COLO829 (cell line): ENCODE measurements around the gene OSTN.
"Not testable (repeated sequence)": the region's sequence is repeated elsewhere in the genome, so short reads cannot be mapped to it uniquely, and the experiment has no call there.

ENCODE experiments used
- DNase-seq: peaks from one replicate; pipeline ENCODE4 v3.0.0; 2012; ENCODE audit warnings: low spot score

Gene OSTN, protein sequence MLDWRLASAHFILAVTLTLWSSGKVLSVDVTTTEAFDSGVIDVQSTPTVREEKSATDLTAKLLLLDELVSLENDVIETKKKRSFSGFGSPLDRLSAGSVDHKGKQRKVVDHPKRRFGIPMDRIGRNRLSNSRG

DNA sequence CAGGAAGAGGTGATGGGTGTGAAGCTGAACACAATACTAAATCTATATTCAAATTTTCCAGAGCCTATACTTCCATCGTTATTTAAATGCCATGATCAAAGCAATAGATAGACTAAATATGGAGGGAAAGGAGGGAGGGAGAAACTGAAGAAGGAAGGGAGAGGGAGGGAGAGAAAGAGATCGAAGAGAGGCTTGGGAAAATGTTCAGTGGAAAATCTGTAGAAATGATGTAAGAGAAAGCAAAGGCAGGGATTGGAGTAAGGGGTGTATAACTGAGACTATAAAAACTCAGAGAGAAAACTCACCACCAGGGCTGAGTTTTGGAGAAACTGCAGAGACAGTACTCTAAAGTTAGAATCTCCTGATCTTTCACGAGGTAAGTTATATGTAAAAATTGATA lies at the start of gene OSTN:
TSS of gene OSTN (plus strand) at position 310 of the 400 bp plus-strand sequence. CDS start 13,292 bp downstream, outside the sequence.
- no peak for DNase-seq

DNA sequence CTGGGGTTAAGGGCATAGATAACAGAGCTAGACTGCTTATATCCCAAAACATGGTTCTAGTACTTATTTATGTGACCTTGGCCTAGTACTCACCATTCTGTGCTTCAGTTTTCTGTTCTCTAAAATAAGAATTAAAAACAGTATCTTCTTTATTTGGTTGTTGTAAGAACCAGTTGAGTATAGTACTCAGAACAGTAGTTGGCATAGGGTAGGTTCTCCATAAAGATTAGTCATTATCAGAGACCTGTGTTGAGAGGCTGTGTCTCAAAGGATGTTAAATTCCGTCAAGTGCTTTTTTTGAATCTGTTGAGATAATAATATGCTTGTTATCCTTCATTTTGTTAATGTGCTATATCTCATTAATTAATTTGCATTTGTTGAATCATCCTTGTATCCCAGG lies 47.4 kb upstream of the OSTN start:
- peak; percentile 22 for DNase-seq

DNA sequence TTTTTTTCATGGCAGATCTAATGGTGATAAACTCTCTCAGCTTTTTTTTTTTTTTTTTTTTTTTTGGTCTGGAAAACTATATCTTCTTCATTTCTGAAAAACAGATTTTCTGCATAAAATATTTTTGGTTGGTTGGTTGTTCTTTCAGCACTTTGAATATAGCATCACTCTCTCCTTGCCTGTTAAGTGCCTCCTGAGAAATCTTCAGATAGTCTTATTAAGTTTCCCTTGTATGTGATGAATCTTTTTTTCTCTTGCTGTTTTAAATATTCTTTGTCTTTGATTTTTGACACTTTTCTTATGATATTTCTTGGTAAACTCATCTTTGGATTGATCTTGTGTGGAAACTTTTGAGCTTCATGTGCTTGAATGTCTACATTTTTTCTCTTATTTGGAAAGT lies 44.2 kb upstream of the OSTN start:
- DNase-seq, result no peak

DNA sequence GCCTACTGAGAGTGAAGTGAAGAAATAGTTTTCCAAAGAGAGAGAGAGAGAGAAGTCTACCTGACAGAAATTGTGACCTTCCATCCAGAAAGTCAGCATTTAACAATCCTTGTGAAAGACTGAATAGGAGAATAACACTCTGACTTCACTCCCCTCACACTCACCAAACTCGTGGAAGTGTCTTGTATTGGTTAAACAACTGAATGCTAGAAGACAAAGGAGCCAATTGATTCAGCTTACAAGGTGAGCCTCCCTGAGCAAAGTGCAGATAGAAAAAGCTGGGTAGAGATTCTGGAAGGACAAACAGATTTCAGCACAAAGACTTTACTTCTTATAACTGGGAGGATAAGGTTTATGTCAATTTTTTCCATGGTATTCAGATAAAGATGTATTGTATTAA lies 40.8 kb upstream of the OSTN start:
- DNase-seq, result no peak

DNA sequence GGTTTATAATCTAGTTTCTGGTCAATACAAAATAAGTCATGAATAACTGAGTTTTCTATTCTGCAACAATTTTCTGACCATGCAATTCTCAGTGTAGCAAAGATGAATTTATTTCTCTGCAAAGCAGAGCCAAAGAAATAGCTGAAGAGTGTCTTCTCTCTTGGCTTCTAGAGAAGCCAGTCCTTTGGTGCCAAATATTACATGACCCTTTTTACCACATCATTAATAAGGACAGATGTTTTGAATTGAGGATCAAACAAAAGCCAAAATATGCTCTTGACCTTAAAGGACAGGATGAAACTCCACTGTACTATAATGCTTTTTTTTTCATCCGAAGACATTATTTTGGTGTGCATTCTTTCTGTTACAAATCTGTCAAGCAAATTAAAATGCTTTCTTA lies 40.2 kb upstream of the OSTN start:
- no peak for DNase-seq

DNA sequence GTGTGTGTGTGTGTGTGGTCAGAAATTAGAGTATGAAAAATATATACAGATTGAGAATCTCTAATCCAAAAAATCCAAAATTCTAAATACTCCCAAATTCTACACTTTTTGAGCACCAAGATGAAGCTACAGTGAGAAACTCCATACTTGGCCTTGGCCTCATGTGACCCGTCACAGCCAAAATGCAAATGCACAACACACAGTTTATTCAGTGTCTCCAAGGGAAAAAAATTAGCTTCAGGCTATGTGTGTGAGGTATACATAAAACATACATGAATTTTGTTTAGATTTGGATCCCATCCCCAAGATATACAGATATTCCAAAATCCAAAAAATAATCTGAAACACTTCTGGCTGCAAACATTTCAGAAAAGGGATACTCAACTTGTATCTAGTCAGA lies 33.2 kb upstream of the OSTN start:
- DNase-seq, result no peak

DNA sequence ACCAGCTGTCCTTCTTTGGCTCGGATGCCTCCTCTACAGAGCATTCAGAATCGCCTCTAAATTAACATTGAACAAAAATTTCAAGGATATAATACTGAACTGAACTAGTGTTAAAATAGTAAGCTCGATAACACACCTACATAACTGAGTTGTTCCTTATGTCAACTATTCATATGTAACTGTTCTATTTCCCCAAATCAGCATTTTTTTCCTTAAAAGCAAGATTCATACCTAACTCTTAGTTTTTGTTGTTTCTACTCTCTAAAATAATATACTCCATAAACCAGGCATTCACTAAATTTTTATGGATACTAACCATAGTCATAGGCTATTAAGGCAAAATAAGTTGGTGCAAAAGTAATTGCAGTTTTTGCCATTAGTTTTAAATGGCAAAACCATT lies 32.7 kb upstream of the OSTN start:
- DNase-seq, result no peak

DNA sequence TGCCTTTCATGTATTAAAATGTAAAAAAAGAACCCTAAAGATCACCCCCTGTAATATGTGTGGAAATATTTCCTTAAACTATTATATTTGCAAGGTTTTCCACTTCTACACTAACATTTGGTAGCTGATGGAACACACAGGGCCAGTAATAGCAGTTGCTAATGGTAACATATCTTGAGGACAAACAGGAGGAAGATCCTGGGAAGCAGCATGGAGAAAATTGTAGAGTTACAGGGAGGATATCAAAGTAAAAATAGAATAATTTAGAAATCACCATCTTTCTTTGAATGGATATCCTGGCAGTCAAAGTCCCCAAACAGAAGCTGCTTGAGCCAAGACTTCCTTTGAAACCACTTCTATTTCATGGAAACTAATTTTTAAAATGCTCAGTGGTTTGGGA lies 29.5 kb upstream of the OSTN start:
- DNase-seq, result no peak

DNA sequence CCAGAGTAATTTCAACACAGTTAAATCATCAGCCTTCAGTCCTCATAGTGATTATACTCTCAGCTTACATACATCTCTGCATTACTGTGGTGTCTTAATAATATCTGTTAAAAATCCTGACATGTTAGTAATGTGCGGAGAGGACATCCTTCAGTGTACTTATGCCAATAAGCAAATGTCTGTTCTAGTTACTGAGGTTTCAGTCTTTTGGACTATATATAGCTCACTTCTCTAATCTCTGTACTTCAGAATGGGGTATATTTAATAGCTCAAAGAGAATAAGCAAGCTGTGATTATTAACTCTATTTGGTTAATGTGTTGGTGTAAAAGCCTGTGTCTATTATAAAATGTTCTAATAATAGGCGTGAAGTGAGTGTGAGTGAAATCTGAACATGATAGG lies 28.9 kb upstream of the OSTN start:
- no peak for DNase-seq

DNA sequence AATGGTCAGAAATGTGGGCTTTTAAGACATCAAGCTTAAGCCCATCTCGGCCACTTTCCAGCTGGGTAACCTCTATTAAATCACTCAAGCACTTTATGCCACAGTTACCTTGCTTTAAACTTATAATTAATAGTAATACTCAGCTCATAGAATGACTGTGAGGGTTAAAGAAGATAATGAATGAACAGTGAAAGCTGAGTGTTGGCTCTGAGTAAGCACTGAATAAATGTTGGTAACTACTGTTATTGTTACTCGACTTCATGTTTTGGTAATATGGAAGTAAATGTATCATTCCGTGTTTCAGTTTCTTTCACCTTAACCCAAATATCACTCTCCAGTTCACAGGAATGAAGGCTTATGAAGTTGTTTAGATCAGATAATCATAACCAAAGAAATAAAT lies 23.9 kb upstream of the OSTN start:
- no peak for DNase-seq

DNA sequence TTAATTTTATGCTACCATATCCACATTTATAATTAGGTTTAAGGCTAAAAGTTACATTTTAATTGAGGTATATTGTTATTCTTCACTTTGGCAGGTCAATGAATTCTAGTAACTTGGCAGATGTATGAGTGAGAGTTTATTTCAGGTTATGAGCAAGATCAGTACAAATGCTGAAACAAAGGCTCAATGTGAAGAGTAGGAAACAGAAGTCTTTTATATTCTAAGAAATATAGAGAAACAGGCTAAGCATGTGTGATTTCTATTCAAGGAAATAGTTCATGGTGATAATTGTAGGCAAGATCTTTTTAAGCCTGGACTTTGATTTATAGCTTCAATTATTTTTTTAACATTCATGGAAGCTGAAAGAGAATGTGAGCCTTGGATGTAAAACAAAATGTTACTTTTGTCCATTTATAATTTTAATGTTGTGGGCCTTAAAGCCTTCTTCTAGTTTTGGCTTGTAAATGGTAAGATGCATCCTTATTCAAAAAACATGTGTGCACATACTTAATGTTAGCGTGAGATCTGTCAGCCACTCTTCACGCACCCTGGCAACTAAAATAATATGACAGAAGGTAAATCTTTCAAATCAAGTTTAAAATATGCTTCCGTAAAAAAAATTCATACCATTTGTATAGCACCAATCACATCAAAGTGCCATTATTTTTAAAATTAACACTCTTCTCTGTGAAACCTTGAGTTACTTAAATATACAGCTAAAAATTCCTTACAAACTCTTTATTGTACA lies 22.8 kb upstream of the OSTN start:
- DNase-seq, result peak; percentile 76

DNA sequence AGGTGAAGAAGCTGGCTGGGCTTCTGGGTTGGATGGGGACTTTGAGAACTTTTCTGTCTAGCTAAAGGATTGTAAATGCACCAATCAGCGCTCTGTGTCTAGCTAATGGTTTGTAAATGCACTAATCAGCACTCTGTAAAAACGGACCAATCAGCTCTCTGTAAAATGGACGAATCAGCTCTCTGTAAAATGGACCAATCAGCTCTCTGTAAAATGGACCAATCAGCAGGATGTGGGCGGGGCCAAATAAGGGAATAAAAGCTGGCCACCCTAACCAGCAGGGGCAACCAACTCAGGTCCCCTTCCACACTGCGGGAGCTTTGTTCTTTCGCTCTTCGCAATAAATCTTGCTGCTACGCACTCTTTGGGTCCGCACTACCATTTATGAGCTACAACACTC lies 13.7 kb upstream of the OSTN start:
- DNase-seq, result not testable (repeated sequence)

DNA sequence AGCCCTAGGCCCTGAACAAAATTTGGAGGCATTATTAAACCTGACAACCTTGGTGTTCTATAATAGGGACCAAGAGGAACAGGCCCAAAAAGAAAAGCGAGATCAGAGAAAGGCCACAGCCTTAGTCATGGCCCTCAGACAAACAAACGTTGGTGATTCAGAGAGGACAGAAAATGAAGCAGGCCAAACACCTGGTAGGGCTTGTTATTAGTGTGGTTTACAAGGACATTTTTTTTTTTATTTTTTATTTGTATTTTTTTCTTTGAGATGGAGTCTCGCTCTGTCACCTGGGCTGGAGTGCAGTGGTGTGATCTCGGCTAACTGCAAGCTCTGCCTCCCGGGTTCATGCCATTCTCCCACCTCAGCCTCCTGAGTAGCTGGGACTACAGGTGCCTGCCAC lies 10.8 kb upstream of the OSTN start:
- not testable (repeated sequence) for DNase-seq

DNA sequence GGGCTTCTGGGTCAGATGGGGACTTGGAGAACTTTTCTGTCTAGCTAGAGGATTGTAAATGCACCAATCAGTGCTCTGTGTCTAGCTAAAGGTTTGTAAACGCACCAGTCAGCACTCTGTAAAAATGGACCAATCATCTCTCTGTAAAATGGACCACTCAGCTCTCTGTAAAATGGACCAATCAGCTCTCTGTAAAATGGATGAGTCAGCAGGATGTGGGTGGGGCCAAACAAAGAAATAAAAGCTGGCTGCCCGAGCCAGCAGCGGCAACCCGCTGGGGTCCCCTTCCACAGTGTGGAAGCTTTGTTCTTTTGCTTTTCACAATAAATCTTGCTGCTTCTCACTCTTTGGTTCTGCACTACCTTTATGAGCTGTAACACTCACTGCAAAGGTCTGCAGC lies 6.8 kb upstream of the OSTN start:
- DNase-seq, result not testable (repeated sequence)

DNA sequence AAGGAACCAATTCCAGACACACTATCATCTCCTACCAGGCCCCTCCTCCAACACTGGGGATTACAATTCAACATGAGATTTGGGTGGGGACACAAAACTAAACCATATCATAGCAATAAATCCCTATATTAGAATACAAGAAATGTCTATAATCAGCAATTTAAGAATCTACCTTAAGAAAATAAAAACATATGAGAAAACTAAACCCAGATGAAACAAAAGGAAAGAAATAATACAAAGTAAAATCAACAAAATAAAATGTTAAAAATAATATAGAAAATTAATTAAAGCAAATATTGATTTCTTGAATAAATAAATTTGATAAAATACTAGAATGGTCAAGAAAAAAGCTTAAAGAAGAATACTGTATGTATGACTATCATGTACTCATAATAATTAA lies 6.1 kb upstream of the OSTN start:
- DNase-seq, result no peak

DNA sequence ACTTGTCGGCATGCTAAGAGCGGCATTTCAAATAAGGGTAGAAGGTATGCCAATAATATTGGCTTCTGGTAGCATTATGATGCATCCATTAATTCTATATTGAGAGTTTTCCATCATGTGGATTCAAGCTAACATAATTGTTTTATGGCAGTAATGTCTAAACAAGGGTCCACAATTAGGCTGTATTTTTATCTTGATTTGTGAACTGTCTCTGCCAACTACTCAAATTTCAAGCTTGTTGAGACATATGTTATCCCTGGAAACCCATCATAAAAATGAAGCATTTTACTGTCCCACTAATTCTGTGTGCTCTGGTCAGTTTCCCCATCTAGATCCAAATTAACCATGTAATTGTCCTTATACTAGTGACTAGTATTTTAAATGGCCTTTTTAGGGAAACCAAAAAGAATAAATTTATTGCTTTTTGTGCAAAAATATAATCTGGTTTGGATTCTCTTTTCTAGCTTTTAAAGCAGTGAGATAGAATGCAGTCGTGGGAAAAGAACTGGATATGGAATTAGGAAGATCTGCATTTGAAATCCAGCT lies 1.2 kb upstream of the OSTN start:
- no peak for DNase-seq

DNA sequence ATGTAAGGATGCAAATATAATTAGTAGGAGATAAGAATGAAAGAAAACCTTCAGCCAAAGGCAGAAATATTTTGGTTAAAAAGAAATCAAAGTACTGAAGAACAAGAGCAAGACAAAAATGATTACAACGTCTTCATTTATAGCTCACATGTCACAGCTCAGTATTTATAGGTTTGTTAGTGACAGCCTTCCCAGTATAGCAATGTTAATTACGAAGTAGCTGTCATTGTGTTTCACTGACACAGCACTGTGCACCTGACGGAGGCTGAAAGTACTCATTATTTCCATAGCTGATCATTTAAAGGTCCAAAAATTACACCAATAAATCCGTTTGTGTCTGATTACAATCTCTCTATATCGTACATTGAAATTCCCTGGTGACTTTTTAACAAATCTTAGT lies 561 bp upstream of the OSTN start:
- no peak for DNase-seq

DNA sequence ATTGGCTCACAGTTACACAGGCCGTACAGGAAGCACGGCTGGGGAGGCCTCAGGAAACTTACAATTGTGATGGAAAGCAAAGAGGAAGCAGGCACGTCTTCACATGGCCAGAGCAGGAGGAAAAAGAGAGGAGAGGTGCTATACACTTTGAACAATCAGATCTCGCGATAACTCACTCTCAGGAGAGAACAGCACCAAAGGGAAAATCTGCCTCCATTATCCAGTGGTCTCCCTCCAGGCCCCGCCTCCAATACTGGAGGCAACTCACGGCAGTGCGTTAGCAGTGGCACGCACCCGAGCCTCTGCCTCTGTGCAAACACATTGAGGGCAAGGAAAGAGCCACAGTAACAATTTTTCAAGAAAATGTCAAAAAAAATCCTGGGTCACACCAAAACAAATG lies 11.0 kb downstream of the OSTN start:
- DNase-seq, result no peak

DNA sequence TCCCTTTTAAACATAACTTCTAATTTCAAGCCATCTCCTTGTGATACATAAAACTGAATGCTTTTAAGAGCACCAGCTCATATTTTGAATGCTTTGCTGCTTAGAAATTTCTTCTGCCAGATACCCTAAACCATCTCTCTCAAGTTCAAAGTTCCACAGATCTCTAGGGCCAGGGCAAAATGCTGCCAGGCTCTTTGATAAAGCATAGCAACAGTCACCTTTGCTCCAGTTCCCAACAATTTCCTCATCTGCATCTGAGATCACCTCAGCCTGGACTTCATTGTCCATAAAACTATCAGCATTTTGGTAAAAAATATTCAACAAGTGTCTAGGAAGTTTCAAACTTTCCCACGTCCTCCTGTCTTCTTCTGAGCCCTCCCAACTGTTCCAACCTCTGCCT lies 17.5 kb downstream of the OSTN start:
- DNase-seq, result no peak

DNA sequence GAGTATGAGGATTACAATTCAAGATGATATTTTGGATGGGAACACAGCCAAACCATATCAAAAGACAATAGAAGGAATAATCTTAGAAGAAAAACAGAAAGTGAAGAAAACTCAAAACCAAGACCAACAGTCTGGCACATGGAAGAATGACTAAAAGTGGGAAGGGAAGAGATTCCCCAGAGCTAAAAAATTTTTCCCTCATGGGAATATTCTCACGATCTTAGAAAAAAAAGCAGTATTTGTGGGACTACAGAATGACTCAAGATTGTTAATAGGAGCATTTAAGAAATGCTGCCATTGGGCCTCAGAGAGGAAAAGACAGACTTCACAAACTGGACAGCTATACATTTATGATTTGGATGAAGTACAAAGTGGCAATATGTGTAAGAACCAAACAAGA lies 18.3 kb downstream of the OSTN start:
- peak; percentile 39 for DNase-seq

DNA sequence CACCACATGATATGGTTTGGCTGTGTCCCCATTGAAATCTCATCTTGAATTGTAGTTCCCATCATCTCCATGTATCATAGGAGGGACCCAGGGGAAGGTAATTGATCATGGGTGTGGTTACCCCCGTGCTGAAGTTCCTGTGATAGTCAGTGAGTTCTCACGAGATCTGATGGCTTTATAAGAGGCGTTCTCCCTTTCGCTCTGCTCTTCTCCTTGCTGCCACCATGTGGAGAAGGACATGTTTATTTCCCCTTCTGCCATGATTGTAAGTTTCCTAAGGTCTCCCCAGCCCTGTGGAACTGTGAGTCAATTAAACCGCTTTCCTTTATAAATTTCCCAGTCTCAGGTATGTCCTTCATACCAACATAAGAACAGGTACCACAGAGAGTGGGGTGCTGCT lies 21.9 kb downstream of the OSTN start:
- no peak for DNase-seq

DNA sequence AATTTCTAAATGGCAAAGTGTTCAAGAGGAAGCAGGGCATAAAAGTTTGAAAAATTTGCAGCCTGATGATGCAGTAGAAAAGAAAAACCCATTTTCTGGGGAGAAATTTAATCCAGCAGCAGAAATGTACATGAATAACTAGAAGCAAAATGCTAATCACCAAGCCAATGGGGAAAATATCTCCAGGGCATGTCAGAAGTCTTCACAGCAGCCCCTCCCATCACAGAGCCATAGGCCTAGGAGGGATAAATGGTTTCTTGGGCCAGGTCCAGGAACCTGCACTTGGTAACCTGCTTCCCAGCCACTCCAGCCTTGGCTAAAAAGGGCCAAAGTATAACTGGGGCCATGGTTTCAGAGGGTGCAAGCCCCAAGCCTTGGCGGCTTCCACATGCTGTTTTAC lies 22.6 kb downstream of the OSTN start:
- DNase-seq, result no peak

DNA sequence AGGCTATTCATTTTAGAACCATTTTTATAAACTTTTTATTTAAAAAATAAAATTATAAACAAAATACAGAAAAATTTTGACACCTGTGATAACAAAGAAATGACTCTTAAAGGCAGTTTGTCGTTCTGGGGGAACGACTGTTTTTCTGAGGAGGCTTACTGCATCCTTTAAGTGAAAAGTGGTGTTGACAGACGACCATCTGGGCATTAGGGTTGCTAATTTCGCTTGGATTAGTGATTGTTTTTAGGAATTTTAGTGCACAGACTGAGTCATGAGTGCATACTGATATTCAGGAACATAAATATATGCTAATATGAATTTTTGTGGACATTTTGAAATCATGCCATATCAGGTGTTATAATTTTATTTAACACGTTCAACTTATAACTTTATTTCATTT lies 28.5 kb downstream of the OSTN start:
- DNase-seq, result no peak

DNA sequence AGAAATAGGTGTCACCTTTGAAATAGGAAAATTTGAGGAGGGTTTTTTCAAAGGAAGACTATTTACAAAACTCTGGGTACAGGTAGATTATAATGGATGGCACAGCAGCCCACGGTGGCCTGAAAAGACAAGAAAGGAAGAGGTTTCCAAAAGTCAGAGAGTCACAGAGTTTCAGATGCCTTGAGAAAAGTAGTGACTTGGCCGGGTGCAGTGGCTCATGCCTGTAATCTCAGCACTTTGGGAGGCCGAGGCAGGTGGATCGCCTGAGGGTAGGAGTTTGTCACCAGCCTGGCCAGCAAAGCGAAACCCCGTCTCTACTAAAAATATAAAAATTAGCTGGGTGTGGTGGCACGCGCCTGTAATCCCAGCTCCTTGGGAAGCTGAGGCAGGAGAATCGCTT lies 35.2 kb downstream of the OSTN start:
- no peak for DNase-seq
